ENCODE data around the gene GOLGA6C.
"Not testable (repeated sequence)": the region's sequence is repeated elsewhere in the genome, so short reads cannot be mapped to it uniquely, and the experiment has no call there.

- TF ChIP-seq CTCF (IDR thresholded peaks at IDR 0.05; ENCODE audit: low read depth, low read length, missing input control); REST (IDR thresholded peaks at IDR 0.05); ZBTB33 (IDR thresholded peaks at IDR 0.05); GABPA (IDR thresholded peaks at IDR 0.05 in 1 of 2, conservative IDR thresholded peaks at IDR 0.05 in 1 of 2); TAF1 (conservative IDR thresholded peaks at IDR 0.05): not testable (repeated sequence)
These were observed 20.4 kb downstream of the GOLGA6C start for GRCh38 chr15:75278497-75278896.

All from liver (tissue), 3 donors.